Spinal cord (tissue), 10 donors: Measurements from ENCODE around the gene MS4A4A. TPM values are rescaled to one million over a fixed set of nuclear protein-coding genes. Genes with fewer than 3 reads are reported as not detected.
A peak's percentile ranks its signal among the peaks of the same experiment; 100 is the strongest.
"Not testable (repeated sequence)": the region's sequence is repeated elsewhere in the genome, so short reads cannot be mapped to it uniquely, and the experiment has no call there.

Experiments used
- DNase-seq, 6 donors: peaks; one replicate each; pipeline versions ENCODE4 v3.0.0 to v3.0.0-alpha.2; 2013 to 2015; ENCODE audit warnings: low spot score in 6 of 6, low read depth in 4 of 6
- H3K27ac ChIP-seq: one replicate; pipeline ENCODE4 v1.5.1; 2013; ENCODE audit warnings: low read depth, low read length, control low read depth
- H3K27me3 ChIP-seq: one replicate; pipeline ENCODE4 v1.6.1; 2013; ENCODE audit warnings: low read length; ENCODE audit not compliant: control insufficient read depth, insufficient read depth
- H3K36me3 ChIP-seq: one replicate; pipeline ENCODE4 v1.6.1; 2013; ENCODE audit warnings: low read length; ENCODE audit not compliant: control insufficient read depth, insufficient read depth
- H3K4me1 ChIP-seq: one replicate; pipeline ENCODE4 v1.6.1; 2013; ENCODE audit warnings: low read length; ENCODE audit not compliant: control insufficient read depth, insufficient read depth
- H3K4me3 ChIP-seq: one replicate; pipeline ENCODE4 v1.5.1; 2013; ENCODE audit warnings: low read depth, low read length, control low read depth
- H3K9me3 ChIP-seq: one replicate; pipeline ENCODE4 v1.6.1; 2013; ENCODE audit warnings: low read length; ENCODE audit not compliant: control insufficient read depth, insufficient read depth
- WGBS: methylation state at CpG from one replicate; pipeline ENCODE4 v1.1.5; 2013; ENCODE audit warnings: missing lambda C conversion rate; ENCODE audit not compliant: insufficient coverage; 5-methylcytosine and 5-hydroxymethylcytosine counted together
- polyA plus RNA-seq, 2 donors: library from polyadenylated mRNA; unstranded; fragments of 120-200 nt; gene quantifications; one replicate each; pipeline ENCODE4 v1.2.1, GENCODE V29; 2013; ENCODE audit not compliant: insufficient read length in 2 of 2
- total RNA-seq, 2 donors: library from RNA; depleted of rRNA in 1 of 2; stranded (reverse); fragments of 120-200 nt in 1 of 2; fragments of >200 nt in 1 of 2; gene quantifications; one replicate each; pipeline versions ENCODE4 v1.2.3 to v1.2.4, GENCODE V29; 2013 to 2014
- donor health status: healthy.

Gene MS4A4A
- total and polyA plus RNA-seq, 4 donors, result 2.3 to 11.0 (median 6.6) TPM

GRCh38 chr11:60257956-60258722, 22.3 kb upstream of the MS4A4A start:
- H3K4me3 ChIP-seq, result no peak overlapping the region
- 83% methylated on average over 1 of the region's 4 CpGs for WGBS
- DNase-seq, result no peak
- H3K27me3 ChIP-seq, result no peaks in the 10 kb centered on the region
- H3K36me3 ChIP-seq, result no peaks in the 10 kb centered on the region
- no peak overlapping the region for H3K27ac ChIP-seq
- peaks cover 4% of the 10 kb centered on the region for H3K9me3 ChIP-seq
- H3K4me1 ChIP-seq, result no peaks in the 10 kb centered on the region

- no peak overlapping the region for H3K4me3 ChIP-seq
- 93% methylated on average over 3 of the region's 4 CpGs for WGBS
- no peaks in the 10 kb centered on the region for H3K9me3 ChIP-seq
- H3K36me3 ChIP-seq, result no peaks in the 10 kb centered on the region
- no peaks in the 10 kb centered on the region for H3K4me1 ChIP-seq
- H3K27ac ChIP-seq, result no peak overlapping the region
- H3K27me3 ChIP-seq, result no peaks in the 10 kb centered on the region
- no peak for DNase-seq
These were observed 19.5 kb upstream of the MS4A4A start for GRCh38 chr11:60261014-60261413.

- no peaks in the 10 kb centered on the region for H3K9me3 ChIP-seq
- DNase-seq, result no peak
- H3K4me3 ChIP-seq, result no peak overlapping the region
- no peak overlapping the region for H3K27ac ChIP-seq
- no peaks in the 10 kb centered on the region for H3K36me3 ChIP-seq
- 86% methylated on average over 4 of the region's 4 CpGs for WGBS
- H3K4me1 ChIP-seq, result no peaks in the 10 kb centered on the region
- no peaks in the 10 kb centered on the region for H3K27me3 ChIP-seq
These were observed 17.1 kb upstream of the MS4A4A start for GRCh38 chr11:60263402-60263801.

- no peak for DNase-seq
- Histone ChIP-seq H3K4me1 (no peaks in the 10 kb centered on the region), H3K9me3 (no peaks in the 10 kb centered on the region), H3K36me3 (no peaks in the 10 kb centered on the region), H3K4me3 (no peak overlapping the region), H3K27me3 (no peaks in the 10 kb centered on the region), H3K27ac (no peak overlapping the region)
- WGBS, result 96% methylated on average over 3 of the region's 5 CpGs
These were observed 15.8 kb upstream of the MS4A4A start for GRCh38 chr11:60264644-60265043.

GRCh38 chr11:60265373-60266214, 14.9 kb upstream of the MS4A4A start:
- Histone ChIP-seq H3K4me1 (no peaks in the 10 kb centered on the region), H3K9me3 (peaks cover 3% of the 10 kb centered on the region), H3K4me3 (no peak overlapping the region), H3K27me3 (no peaks in the 10 kb centered on the region), H3K27ac (no peak overlapping the region), H3K36me3 (no peaks in the 10 kb centered on the region)
- peak; percentile 30 to 88 (median 45) for DNase-seq
- WGBS, result no CpG with 5 or more reads among the region's 4 CpGs

GRCh38 chr11:60274416-60274815, 6.0 kb upstream of the MS4A4A start:
- DNase-seq, result no peak
- H3K4me1 ChIP-seq, result no peaks in the 10 kb centered on the region

GRCh38 chr11:60281485-60281884, 1.0 kb downstream of the MS4A4A start:
- H3K4me1 ChIP-seq, result no peaks in the 10 kb centered on the region
- H3K27me3 ChIP-seq, result no peaks in the 10 kb centered on the region
- no peak overlapping the region for H3K4me3 ChIP-seq
- no peaks in the 10 kb centered on the region for H3K36me3 ChIP-seq
- no peak for DNase-seq
- H3K9me3 ChIP-seq, result no peaks in the 10 kb centered on the region
- no peak overlapping the region for H3K27ac ChIP-seq
- 79% methylated on average over 1 of the region's 2 CpGs for WGBS

More at GRCh38 chr11:60274416-60274815, 6.0 kb upstream of the MS4A4A start:
- Histone ChIP-seq H3K36me3 (no peaks in the 10 kb centered on the region), H3K4me3 (no peak overlapping the region), H3K9me3 (peaks cover 3% of the 10 kb centered on the region), H3K27ac (no peak overlapping the region), H3K27me3 (no peaks in the 10 kb centered on the region)

GRCh38 chr11:60282286-60282685, 1.8 kb downstream of the MS4A4A start:
- no peaks in the 10 kb centered on the region for H3K27me3 ChIP-seq
- 86% methylated on average over 1 of the region's 2 CpGs for WGBS
- no peak for DNase-seq
- no peaks in the 10 kb centered on the region for H3K9me3 ChIP-seq
- H3K36me3 ChIP-seq, result no peaks in the 10 kb centered on the region
- no peak overlapping the region for H3K27ac ChIP-seq
- no peaks in the 10 kb centered on the region for H3K4me1 ChIP-seq
- H3K4me3 ChIP-seq, result no peak overlapping the region

- H3K4me1 ChIP-seq, H3K9me3 ChIP-seq, H3K27ac ChIP-seq, H3K27me3 ChIP-seq, H3K4me3 ChIP-seq, DNase-seq, H3K36me3 ChIP-seq: not testable (repeated sequence)
- 18% methylated on average over 4 of the region's 7 CpGs for WGBS
These were observed 5.1 kb downstream of the MS4A4A start for GRCh38 chr11:60285411-60286126.
